DOHH2 (cell line): ENCODE measurements around the gene PDE9A.

ENCODE experiments used
- EZH2phosphoT487 ChIP-seq: fragments of 200-600 bp; sonication (generic); IDR thresholded peaks from 2 replicates; pipeline ENCODE4 v1.6.1; 2017; ENCODE audit warnings: borderline replicate concordance, mild to moderate bottlenecking, antibody characterized with exemption, low read length, moderate library complexity, mixed read lengths
- TF ChIP-seq, protein P1 (sequence below): fragments of 200-600 bp; sonication (generic); IDR thresholded peaks from one replicate; pipeline ENCODE4 v1.5.1; 2014; ENCODE audit warnings: antibody characterized with exemption, mild to moderate bottlenecking, low read depth, low read length; ENCODE audit not compliant: poor library complexity, severe bottlenecking

DNA sequence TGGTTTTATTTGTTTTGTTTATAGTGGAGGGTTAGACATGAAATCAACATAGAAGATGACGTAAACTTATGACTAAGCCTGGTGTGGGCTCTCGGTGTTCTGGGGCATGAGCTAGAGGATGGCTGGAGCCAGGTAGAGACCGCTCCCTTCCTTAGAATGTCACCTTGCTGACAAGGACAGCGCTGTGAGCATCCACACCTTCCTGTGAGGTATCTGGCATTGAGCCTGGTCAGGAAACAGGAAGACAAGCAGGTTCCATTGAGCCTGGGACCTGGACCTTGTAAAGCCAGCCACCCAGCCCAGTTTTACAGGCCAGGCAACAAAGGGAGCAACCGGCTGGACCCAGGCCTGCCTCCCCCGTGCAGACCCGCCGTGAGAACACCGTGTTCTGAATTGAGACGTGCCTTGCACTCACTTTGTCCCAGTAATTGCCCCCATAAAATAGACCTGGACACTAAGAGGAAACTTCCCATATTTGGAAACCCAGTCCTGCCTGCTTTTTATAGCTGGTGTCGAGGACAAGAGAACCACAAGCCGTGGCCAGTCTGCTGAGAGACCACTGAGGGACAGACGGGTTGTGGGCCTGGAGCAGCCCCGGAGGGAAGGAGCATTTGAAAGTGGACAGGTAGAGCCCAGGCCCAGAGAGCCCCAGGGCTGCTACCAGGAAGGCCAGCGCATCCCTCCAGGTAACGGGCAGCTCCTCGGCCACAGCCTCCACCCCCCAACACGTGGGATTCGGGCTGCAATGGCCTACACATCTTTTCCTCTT is 78.0 kb downstream of the PDE9A start:
- TF ChIP-seq, protein P1, sequence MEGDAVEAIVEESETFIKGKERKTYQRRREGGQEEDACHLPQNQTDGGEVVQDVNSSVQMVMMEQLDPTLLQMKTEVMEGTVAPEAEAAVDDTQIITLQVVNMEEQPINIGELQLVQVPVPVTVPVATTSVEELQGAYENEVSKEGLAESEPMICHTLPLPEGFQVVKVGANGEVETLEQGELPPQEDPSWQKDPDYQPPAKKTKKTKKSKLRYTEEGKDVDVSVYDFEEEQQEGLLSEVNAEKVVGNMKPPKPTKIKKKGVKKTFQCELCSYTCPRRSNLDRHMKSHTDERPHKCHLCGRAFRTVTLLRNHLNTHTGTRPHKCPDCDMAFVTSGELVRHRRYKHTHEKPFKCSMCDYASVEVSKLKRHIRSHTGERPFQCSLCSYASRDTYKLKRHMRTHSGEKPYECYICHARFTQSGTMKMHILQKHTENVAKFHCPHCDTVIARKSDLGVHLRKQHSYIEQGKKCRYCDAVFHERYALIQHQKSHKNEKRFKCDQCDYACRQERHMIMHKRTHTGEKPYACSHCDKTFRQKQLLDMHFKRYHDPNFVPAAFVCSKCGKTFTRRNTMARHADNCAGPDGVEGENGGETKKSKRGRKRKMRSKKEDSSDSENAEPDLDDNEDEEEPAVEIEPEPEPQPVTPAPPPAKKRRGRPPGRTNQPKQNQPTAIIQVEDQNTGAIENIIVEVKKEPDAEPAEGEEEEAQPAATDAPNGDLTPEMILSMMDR: no peak
- no peak for TF ChIP-seq EZH2phosphoT487
